GM12878 (cell line): ENCODE data around the gene TBX4. TPM values are rescaled to one million over a fixed set of nuclear protein-coding genes. Genes with fewer than 3 reads are reported as not detected.

ENCODE experiments used
- ATAC-seq: fragments of 200-7000 bp; cut with Tn5 transposase; 3 replicates; pipeline ENCODE4 v1.9.1; 2020; ENCODE audit warnings: mild to moderate bottlenecking, moderate library complexity
- BruUV-seq: library from RNA; stranded (reverse); fragments of 400-500 nt; replicated peaks from 2 replicates; lab custom pipeline; 2021; lab: Mats Ljungman, UMichigan
- CTCF ChIA-PET: fragments of 300-600 bp; sonication (Branson Sonifier 250); formaldehyde crosslinking; extraction: SDS; loops from one replicate; lab custom pipeline; 2021; ENCODE audit warnings: inconsistent platforms; lab: Yijun Ruan, JAX
- POLR2A ChIA-PET: fragments of 350-600 bp; formaldehyde crosslinking; extraction: SDS; loops from one replicate; lab custom pipeline; 2021; ENCODE audit warnings: inconsistent platforms; lab: Charles Lee
- RAD21 ChIA-PET: fragments of 300-600 bp; sonication (Branson Sonifier 250); formaldehyde crosslinking; loops from one replicate; lab custom pipeline; 2023; ENCODE audit warnings: antibody characterized with exemption; ENCODE audit not compliant: unreplicated experiment; lab: Charles Lee
- SMC1A ChIA-PET: fragments of 300-600 bp; sonication (Branson Sonifier 250); formaldehyde crosslinking; loops from one replicate; lab custom pipeline; 2023; ENCODE audit not compliant: unreplicated experiment, uncharacterized antibody; lab: Charles Lee
- DNase-seq: peaks from one replicate; pipeline ENCODE4 v3.0.0-alpha.2; 2011; ENCODE audit warnings: low read depth, low spot score
- FAIRE-seq: peaks from 3 replicates; lab custom pipeline; 2011; peaks lifted over from hg19 to GRCh38; lab: Jason Lieb, UNC
- H2AFZ ChIP-seq: 2 replicates; pipeline ENCODE4 v1.6.0; 2011; ENCODE audit warnings: low read depth, low read length, control low read depth; ENCODE audit not compliant: control insufficient read depth
- H3K27ac ChIP-seq: 2 replicates; pipeline ENCODE4 v1.5.1; 2011; ENCODE audit warnings: control low read depth; ENCODE audit not compliant: control insufficient read depth, insufficient read depth
- H3K27me3 ChIP-seq, 2 experiments: replicated peaks in 1 of 2; 2 replicates each; pipeline versions ENCODE4 v1.6.0 to v1.6.1; 2011; ENCODE audit warnings: low read length in 1 of 2; ENCODE audit not compliant: control insufficient read depth in 2 of 2, insufficient read depth in 2 of 2
- H3K36me3 ChIP-seq, 2 experiments: 2 replicates each; pipeline ENCODE4 v1.5.1; 2011; ENCODE audit warnings: low read length in 1 of 2; ENCODE audit not compliant: control insufficient read depth in 2 of 2, insufficient read depth in 2 of 2
- H3K4me1 ChIP-seq: 2 replicates; pipeline ENCODE4 v1.6.1; 2011; ENCODE audit warnings: mild to moderate bottlenecking, low read length, moderate library complexity, mixed read lengths; ENCODE audit not compliant: control insufficient read depth, insufficient read depth
- H3K4me2 ChIP-seq: 2 replicates; pipeline ENCODE4 v1.6.0; 2011; ENCODE audit warnings: control low read depth; ENCODE audit not compliant: control insufficient read depth, insufficient read depth
- H3K4me3 ChIP-seq: fragments of 200-600 bp; sonication (generic); 2 replicates; pipeline ENCODE4 v1.5.1; 2016
- H3K79me2 ChIP-seq: 2 replicates; pipeline ENCODE4 v1.6.0; 2011; ENCODE audit warnings: low read length; ENCODE audit not compliant: control insufficient read depth, insufficient read depth
- H3K9ac ChIP-seq: 2 replicates; pipeline ENCODE4 v1.8.0; 2011; ENCODE audit warnings: low read length, control low read depth, mixed read lengths; ENCODE audit not compliant: control insufficient read depth, insufficient read depth
- H3K9me3 ChIP-seq: replicated peaks from 3 replicates; pipeline ENCODE4 v1.5.1; 2011; ENCODE audit warnings: mild to moderate bottlenecking, low read length; ENCODE audit not compliant: control insufficient read depth, insufficient read depth
- H4K20me1 ChIP-seq: 2 replicates; pipeline ENCODE4 v1.6.0; 2011; ENCODE audit not compliant: control insufficient read depth, insufficient read depth
- ATF7 ChIP-seq: fragments of 450-650 bp; IDR thresholded peaks from 2 replicates; pipeline ENCODE4 v1.6.1; 2016; ENCODE audit warnings: low read depth, mild to moderate bottlenecking
- BCL11A ChIP-seq: IDR thresholded peaks from 2 replicates; pipeline ENCODE4 v1.6.1; 2011; ENCODE audit warnings: low read depth, low read length
- ETV6 ChIP-seq, 2 experiments: fragments of 450-650 bp in 1 of 2; IDR thresholded peaks in 1 of 2; conservative IDR thresholded peaks in 1 of 2; 2 replicates each; pipeline ENCODE4 v1.6.1; 2014; ENCODE audit warnings: antibody characterized with exemption in 1 of 2, borderline replicate concordance in 1 of 2, low read depth in 1 of 2, mild to moderate bottlenecking in 1 of 2, moderate library complexity in 1 of 2
- HSF1 ChIP-seq: fragments of 150-350 bp; IDR thresholded peaks from 2 replicates; pipeline ENCODE4 v1.6.1; 2014; ENCODE audit warnings: mild to moderate bottlenecking, low read depth, low read length
- KLF5 ChIP-seq: fragments of 450-650 bp; IDR thresholded peaks from 2 replicates; pipeline ENCODE4 v1.6.1; 2014; ENCODE audit warnings: mild to moderate bottlenecking; ENCODE audit not compliant: partially characterized antibody
- NFXL1 ChIP-seq: fragments of 450-650 bp; IDR thresholded peaks from 2 replicates; pipeline ENCODE4 v1.6.1; 2017; ENCODE audit warnings: antibody characterized with exemption, mild to moderate bottlenecking, borderline replicate concordance
- POLR2AphosphoS2 ChIP-seq: IDR thresholded peaks from 2 replicates; pipeline ENCODE4 v1.6.1; 2011; ENCODE audit warnings: low read depth, mild to moderate bottlenecking, low read length, improper control_type of control experiment, moderate library complexity
- USF2 ChIP-seq: IDR thresholded peaks from 2 replicates; pipeline ENCODE4 v1.6.1; 2011; ENCODE audit warnings: low read depth, low read length, improper control_type of control experiment, borderline replicate concordance
- ZNF207 ChIP-seq: fragments of 450-650 bp; IDR thresholded peaks from 2 replicates; pipeline ENCODE4 v1.6.1; 2014; ENCODE audit warnings: antibody characterized with exemption, mild to moderate bottlenecking, borderline replicate concordance
- WGBS: methylation state at CpG from one replicate; pipeline ENCODE4 v1.1.6; 2016; ENCODE audit warnings: low lambda C conversion rate; ENCODE audit not compliant: insufficient replicate concordance, insufficient coverage; ENCODE audit errors: missing lambda C conversion rate; 5-methylcytosine and 5-hydroxymethylcytosine counted together
- in situ Hi-C: fragments of 300-500 bp; cut with MboI; formaldehyde crosslinking; loops from 9 replicates; pipeline ENCODE4 v1.14.3; 2018; ENCODE audit warnings: mixed read lengths
- intact Hi-C: fragments of 100-400 bp; cut with micrococcal nuclease; formaldehyde crosslinking; loops from one replicate; pipeline ENCODE4 v1.14.2; 2022; ENCODE audit not compliant: unreplicated experiment
- polyA plus RNA-seq, 11 experiments: library from polyadenylated mRNA; depleted of rRNA in 4 of 11; unstranded in 6 of 11; stranded (reverse) in 5 of 11; fragments of >200 nt; fragmentation: Nextera tagmentation in 4 of 11; fragmentation: Illumina TruSeq in 1 of 11; extraction: Ambion mirVana in 4 of 11; extraction: Trizol in 1 of 11; gene quantifications; 1 replicate in 1 of 11; 2 replicates in 10 of 11; pipeline versions ENCODE4 v1.2.1 to v1.2.3, GENCODE V29; 2011 to 2016; ENCODE audit warnings: inconsistent platforms in 2 of 11, missing spikeins in 2 of 11, low read depth in 1 of 11
- total RNA-seq, 4 experiments: library from RNA; depleted of rRNA in 3 of 4; stranded (reverse); fragments of >200 nt in 3 of 4; fragmentation: Illumina TruSeq in 1 of 4; extraction: Trizol in 1 of 4; gene quantifications; 2 replicates each; pipeline versions ENCODE4 v1.2.1 to v1.2.3, GENCODE V29; 2013 to 2021

Gene TBX4
- total and polyA plus RNA-seq, 10 of the 15 experiments (the other 5 are each of a cell fraction or from before 2014, with no cell fraction given): 0.01 TPM; not detected in 9

- ATAC-seq: no peak
- WGBS: 48% methylated on average over 14 of the region's 16 CpGs
- intact Hi-C loops: no loop called here
Observed at GRCh38 chr17:61414141-61414935, 37.9 kb upstream of the TBX4 start.

More at GRCh38 chr17:61414141-61414935, 37.9 kb upstream of the TBX4 start:
- no peak overlapping the region for H3K4me2 ChIP-seq
- H4K20me1 ChIP-seq: no peaks in the 10 kb centered on the region
- no peak overlapping the region for H3K9ac ChIP-seq
- H2AFZ ChIP-seq: no peak overlapping the region
- H3K79me2 ChIP-seq: no peaks in the 10 kb centered on the region
- CTCF ChIA-PET: interaction anchor here (1.0 to 2.4 kb wide), 4 partner anchors 33 to 426 kb away, joined by 3 to 7 read pairs (median 5); no protein-coding TSS in a partner anchor
- peaks cover 4% of the 10 kb centered on the region; the same call in 1 of the 2 replicates for H3K4me1 ChIP-seq
- peaks cover 1% of the 10 kb centered on the region; the same call in 1 of the 3 replicates for H3K9me3 ChIP-seq
- TF ChIP-seq NFXL1: peak; percentile 85; the same call in 1 of the 2 replicates
- TF ChIP-seq HSF1: no peak
- no peak for TF ChIP-seq BCL11A
- TF ChIP-seq ZNF207: no peak
- no peak for TF ChIP-seq ATF7
- TF ChIP-seq ETV6 (conservative IDR thresholded peaks at IDR 0.05 in 1 of 2, IDR thresholded peaks at IDR 0.05 in 1 of 2; ENCODE audit: borderline replicate concordance in 1 of 2, low read depth in 1 of 2): 0 out of 4 replicates have a peak, but pooled peaks of 1 of the 2 experiments have one; percentile 70
- TF ChIP-seq POLR2AphosphoS2: no peak
- TF ChIP-seq KLF5: no peak
- no peak for TF ChIP-seq USF2
- no TSS peak for BruUV-seq
- no peak overlapping the region for H3K27ac ChIP-seq
- SMC1A ChIA-PET: interaction anchor here (2.2 kb wide), 1 partner anchor 695 kb away, joined by 8 read pairs; no protein-coding TSS in a partner anchor
- FAIRE-seq (no peak), DNase-seq (no peak)
- POLR2A ChIA-PET: no interaction called here
- H3K4me3 ChIP-seq: no peak overlapping the region
- in situ Hi-C loops: loop anchor here (10.0 kb wide), 1 partner anchor 690 kb away; no protein-coding TSS in a partner anchor
- H3K27me3 ChIP-seq: peaks cover 10 to 20% of the 10 kb centered on the region in 2 experiments; a peak in 3 of 4 replicates
- RAD21 ChIA-PET: interaction anchor here (0.7 to 1.9 kb wide), 2 partner anchors 423 to 695 kb away, joined by 3 to 8 read pairs; no protein-coding TSS in a partner anchor
- no peaks in the 10 kb centered on the region for H3K36me3 ChIP-seq
